NCI-H748 (cell line): ENCODE results near the gene SMC5.
"Not testable (repeated sequence)": the region's sequence is repeated elsewhere in the genome, so short reads cannot be mapped to it uniquely, and the experiment has no call there.

Experiments used
- DNase-seq: peaks from one replicate; lab custom pipeline; 2025; ENCODE audit not compliant: unreplicated experiment; lab: John Stamatoyannopoulos, UW

The SMC5 gene

DNA sequence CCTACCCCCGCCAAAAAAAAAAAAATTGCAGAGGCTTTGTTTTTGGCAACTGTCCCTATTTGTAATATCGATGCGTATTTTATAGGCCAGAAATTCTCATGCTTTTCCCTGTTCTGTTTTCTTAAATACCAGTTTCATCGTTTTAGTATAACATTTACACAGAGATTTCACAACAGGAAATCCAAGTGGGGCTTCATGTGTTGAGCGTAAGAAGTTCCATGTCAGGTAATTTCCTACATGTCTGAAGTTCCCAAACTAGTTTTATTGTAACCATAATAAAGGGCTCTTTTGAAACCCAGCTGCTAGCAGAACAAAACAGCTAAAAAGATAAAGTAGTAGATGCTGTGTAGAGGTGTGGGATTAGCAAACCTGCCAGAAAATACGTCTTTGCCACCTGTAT is 4.2 kb downstream of the SMC5 start:
- DNase-seq: no peak

DNA sequence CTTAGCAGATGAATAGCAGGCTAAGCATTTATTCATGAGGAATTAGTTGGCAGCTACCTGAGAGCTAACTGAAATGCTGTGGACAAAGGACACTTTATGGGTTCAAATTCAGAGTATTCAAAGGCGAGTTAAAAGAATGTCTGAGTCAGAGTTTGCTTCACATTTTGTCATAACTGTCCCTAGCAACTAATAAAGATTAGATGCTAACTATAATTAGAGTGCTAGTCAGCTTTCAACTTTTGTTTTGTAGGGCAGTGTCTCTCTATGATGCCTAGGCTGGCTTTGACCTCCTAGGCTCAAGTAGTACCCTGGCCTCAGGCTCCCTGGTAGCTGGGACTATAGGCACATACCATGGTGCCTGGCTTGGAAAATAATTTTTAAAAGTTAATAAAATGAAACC is 4.6 kb downstream of the SMC5 start:
- no peak for DNase-seq

DNA sequence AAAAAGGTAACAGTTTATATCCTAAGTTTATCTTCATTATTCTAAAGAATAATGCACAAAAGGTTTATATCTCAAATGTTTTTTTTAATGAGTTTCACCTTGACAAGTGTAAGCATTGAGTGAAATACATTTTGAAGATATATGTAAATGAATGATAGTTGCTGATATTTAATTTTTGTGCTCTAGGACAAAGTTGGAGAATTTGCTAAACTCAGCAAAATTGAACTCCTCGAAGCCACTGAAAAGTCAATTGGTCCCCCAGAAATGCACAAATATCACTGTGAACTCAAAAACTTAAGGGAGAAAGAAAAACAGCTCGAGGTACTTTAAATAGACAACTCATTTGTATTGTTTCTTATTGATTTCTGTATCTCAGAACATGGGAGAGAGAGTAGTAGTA is 19.5 kb downstream of the SMC5 start:
- no peak for DNase-seq

DNA sequence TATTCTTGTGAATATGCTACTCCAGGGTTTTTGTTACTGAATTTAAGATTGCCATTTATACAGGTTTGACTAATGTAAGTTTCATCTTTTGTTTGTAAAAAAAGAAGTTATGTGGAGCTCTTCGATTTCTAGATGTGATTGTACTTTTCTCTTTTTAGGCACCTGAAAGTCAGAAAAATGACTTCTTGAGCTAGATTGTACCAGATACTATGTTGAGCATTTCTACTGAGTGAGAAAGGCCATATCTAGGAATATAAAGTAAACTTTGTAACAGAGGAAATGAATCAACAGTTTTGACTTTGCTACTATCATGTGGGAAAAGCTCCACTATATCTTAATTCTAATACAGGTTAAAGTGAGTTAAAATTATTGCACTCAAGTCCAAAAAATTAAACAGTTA is 25.1 kb downstream of the SMC5 start:
- no peak for DNase-seq

DNA sequence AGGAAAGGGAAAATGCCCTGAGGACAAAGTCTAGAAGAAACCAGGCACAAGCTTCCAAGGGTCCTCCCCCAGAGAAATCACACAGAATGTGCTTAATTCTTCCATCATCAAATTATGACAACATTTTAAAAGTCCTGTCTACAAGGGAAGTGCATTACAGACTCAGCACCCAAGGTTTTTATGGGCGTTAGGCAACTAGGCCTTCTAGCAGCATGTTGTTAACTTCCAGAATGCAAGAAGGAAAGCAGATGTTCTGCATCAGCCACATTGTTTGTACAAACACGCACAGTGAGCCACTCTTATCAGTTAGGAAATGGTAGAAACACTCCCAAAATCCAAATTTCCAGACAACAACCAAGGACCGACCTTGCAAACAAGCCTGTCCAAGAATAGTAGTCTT is 26.5 kb downstream of the SMC5 start:
- DNase-seq: no peak

DNA sequence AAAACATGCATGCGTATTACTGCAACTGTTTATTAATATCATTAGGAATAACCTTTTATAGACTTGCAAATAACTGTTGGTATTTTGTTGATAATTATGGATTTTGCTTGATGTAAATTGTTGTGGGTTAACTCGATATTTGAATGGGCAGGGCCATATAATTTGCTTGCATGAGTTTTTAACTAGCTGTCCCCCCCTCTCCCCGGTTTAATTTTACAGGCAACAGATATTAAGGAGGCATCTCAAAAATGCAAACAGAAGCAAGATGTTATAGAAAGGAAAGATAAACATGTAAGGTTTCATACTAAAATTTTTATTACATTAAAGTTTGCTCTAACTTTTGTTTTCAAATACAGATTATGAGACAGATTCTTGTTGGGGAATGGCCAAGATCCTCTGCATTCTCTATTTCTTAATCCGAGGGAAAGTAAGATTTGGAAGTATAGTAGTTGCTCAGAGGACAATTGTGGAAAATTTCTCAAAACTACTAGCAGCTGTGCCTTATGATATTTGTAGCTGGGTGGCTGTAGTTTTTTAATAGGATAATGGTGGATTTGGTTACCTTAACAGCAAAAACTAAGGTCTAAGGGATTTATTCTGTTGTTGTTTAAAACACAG is 27.3 kb downstream of the SMC5 start:
- no peak for DNase-seq

DNA sequence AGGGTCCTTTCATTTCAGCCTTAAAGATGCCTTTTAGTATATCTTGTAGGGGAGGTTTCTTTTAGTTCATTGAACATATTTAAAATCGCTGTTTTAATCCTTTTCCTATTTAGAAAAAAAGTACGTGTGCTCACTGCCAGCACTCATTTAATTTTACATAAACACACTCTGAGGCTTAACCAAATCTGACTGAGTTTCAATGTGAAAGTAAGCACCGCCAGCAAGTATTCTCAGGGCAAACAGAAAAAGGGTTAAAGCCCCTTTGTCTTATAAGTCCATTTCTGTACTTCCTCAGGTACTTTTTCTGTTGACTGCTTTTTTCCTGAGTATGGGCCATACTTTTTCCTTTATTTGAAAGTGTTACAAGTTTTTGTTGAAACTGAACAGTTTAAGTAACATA is 31.8 kb downstream of the SMC5 start:
- no peak for DNase-seq

DNA sequence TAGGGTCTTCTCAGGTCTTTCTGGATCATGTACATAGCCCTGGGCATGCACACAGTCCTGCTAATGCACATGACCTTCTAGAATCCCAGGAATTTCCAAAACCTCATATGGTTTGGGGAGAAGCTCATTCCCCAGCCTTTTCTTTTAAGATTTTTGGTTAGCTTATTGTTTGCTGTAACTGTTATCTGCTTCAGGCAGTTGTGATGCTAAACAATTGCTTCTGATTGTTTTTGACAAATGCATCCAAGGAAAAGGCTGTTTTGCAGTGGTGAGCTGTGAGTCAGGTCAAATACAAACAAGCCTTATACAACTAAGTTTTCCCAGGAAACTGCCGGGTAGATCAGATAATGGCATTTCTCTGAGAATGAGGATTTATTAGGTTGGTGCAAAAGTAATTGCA is 32.7 kb downstream of the SMC5 start:
- DNase-seq: no peak

DNA sequence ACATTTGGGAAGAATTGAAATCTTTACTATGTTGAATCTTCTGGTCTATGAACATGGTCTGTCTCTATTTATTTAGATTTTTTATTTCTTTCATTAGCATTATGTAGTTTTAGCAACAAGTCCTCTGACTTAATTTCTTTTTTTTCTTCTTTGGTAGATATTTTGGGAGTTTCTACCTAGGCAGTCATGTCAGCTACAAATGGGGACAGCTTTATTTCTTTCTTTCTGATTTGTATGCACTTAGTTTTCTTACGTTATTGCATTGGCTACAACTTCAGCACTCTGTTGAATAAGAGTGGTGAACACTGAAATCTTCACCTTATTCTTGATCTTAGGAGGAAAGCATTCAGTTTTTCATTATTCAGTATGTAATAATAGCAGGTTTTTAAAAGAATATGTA is 33.5 kb downstream of the SMC5 start:
- DNase-seq: no peak

DNA sequence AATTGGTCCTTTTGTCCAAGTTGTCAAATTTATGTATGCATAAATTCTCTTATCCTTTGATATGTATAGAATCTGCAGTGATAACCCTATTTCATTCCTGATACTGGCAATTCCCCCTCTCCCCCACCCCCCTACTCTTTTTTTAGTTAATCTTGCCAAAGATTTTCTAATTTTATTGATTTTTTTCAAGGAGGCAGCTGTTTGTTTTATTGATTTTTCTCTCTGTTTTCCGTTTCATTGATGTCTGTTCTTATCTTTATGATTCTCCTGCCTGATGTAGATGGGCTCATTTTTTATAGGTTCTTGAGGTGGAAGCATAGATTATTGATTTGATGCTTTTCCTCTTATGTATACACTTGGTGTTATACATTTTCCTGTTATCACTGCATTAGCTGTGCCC is 34.4 kb downstream of the SMC5 start:
- no peak for DNase-seq

DNA sequence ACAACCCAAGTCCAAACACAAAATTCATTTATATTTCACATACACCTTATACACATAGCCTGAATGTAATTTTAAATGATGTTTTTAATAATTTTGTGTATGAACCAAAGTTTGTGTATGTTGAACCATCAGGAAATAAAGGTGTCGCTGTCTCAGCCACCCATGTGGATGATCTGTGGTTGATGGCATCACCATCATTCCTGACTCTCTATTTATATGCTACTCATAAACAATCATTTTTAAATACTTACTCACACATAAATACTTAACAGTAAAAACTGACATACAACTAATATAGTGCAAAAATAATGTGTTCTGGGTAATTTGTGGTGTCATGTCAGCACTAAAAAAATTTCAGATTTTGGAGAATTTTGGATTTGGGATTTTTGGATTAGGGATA is 38.4 kb downstream of the SMC5 start:
- DNase-seq: no peak

DNA sequence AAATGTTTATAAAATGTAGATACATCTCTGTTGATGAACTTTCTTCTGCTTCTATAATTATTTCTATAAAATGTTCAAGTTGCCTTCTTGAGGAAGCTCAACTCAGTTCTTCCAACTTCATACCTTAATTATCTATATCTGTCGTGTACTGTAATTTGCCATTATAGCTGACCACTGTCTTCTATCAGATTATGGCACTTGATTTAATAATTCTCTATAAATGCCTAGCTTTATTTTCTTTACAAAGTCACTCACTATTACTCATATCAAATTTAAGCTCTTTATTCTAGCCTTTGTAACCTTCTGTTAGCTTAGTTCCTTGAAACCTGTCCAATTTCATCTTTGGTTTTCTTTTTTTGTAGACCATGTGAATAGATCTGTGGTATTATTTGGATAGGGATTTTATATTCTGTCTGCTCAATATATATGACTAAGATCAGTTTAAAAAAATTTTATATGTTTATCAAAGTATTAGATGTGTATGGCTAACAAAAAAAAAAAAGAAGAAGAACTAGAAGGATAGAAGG is 39.5 kb downstream of the SMC5 start:
- DNase-seq: no peak

DNA sequence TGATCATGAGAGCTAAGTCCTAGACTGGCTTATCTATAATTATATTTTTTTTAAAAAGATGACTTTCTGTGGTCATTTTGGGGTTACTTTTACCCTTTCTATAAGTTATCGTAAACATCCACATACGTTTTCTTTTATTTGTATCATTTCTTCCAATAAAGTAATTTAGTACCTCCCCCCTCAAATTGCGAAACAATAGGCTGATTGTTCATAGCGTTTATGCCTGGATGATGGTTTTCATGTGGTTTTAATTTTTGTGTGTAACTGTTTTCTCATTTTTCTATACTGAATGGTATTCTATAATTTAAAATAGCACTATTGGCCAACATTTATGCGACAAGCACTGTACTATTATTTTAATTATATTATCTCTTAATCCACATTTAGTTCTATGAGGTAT is 44.5 kb downstream of the SMC5 start:
- DNase-seq: no peak

DNA sequence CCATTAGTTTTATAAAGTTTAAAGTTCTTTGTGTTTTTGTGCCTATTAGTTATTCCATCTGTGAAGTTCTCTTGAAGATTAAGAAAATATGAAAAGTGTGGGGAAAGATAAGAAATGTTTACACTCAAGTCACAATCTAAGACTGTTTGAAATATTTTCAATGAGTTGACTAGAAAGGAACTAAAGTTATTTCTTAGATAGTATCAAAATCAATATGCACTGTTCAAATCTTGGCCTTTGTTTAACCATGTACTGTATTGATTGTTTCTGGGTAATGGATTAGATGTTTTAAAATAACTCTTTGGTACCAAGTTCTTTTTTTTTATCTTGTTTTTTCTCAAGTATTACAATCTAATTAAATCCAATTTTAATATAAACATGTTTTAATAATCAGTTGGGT is 46.0 kb downstream of the SMC5 start:
- no peak for DNase-seq

DNA sequence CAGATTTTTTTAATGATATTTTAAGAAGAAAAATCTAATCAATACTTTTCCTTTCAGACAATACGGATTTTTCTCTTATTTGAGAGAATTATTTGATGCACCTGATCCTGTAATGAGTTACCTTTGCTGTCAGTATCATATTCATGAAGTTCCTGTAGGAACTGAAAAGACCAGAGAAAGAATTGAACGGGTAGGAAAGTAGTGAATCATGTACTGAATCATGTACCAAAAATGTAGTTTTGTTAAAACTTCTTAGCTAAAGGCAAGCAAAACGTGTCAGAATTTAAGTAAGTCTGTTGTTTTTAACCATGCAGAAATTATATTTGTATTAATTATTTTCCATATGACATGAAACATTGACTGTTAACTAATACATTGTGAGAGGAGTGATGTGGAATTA is 56.6 kb downstream of the SMC5 start:
- no peak for DNase-seq

DNA sequence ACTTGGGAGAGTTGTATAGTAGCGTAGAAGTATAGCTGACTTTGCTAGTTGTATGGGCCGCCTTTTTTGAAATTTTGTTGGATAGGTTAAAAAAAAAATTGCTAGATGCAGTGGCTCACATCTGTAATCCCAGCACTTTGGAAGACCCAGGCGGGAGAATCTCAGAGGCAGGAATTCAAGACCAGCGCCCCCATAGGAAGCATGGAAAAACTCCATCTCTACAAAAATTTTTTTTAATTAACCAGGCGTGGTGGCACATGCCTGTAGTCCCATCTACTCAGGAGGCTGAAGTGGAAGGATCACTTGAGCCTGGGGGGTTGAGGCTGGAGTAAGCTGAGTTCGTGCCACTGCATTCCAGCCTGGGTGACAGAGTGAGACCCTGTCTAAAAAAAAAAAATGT is 59.2 kb downstream of the SMC5 start:
- no peak for DNase-seq

DNA sequence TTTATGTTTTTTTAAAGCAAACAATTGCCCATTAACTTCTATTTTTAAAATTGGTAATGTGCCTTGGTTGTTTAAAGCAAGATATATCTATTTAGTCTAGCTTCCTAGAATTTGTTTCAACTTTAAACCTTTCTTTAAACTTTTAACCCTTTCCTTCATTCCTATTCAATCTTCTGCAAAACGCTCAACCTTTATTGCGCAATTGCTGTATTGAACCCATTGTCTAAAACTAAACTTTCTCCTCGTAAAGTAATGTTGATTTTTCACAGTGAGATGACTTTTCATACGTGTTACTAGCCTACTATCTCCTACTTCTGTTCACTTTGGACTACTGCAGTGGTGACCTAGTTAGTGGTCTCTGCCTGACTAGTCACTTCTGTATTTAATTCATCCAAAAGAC is 63.3 kb downstream of the SMC5 start:
- DNase-seq: no peak

DNA sequence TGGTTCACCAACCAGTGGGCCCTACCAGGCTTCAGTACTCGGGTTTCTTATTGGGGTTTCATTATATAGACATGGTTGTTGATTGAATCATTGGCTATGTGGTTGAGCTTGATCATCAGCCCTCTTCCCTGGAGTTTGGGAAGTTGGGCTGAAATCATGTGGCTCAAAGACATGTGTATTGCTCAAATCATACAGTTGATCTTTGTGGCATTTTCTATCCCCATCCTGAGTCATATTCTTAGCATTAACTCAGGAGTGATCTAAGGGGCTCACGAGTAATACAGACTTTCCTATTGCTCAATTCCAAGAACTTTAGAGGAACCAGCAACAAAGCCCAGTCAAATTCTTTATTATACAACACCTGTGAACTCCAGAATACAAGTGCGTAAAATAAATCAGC is 66.2 kb downstream of the SMC5 start:
- DNase-seq: no peak

DNA sequence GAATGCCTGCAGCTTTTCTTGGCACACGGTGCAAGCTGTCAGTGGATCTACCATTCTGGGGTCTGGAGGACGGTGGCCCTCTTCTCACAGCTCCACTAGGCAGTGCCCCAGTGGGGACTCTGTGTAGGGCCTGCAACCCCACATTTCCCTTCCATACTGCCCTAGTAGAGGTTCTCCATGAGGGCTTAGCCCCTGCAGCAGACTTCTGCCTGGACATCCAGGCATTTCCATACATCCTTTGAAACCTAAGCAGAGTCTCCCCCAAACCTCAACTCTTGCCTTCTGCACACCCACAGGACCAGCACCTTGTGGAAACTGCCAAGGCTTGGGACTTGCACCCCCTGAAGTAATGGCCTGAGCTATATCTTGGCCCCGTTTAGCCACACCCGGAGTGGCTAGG is 69.8 kb downstream of the SMC5 start:
- DNase-seq: not testable (repeated sequence)

DNA sequence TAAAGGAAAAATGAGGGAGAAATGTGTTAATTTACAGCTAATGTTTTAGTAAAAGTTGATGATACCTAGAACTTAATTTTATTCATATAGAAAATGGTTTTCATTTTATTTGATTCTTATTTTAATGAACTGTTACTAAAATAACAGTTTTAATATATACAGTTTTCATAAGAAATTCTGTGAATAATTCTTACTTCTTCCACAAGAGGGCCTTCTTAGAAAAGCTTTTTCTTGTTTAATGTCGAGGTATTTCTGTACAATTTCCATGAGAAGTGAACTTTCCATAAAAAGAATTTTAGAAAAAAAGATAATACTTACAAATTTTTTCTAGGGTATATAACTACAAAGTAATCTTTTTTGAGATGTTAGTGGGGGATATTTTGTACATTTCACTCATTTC is 81.8 kb downstream of the SMC5 start:
- DNase-seq: peak; percentile 33

DNA sequence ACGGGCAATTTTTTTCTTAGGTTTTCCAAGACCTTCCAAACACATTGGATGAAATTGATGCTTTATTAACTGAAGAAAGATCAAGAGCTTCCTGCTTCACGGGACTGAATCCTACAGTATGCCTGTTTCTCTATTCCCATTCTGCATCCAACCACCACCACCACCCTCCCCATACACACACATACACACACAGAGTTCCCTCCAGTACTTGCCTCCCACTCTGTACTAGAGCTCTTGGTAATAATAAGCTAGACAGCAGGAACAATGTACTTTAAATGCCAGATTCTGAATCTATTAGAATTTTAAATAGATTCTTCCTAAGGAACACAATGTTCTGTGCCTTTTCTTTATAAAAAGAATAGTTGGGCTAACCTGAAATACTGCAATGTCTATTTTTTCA is 88.3 kb downstream of the SMC5 start:
- no peak for DNase-seq

DNA sequence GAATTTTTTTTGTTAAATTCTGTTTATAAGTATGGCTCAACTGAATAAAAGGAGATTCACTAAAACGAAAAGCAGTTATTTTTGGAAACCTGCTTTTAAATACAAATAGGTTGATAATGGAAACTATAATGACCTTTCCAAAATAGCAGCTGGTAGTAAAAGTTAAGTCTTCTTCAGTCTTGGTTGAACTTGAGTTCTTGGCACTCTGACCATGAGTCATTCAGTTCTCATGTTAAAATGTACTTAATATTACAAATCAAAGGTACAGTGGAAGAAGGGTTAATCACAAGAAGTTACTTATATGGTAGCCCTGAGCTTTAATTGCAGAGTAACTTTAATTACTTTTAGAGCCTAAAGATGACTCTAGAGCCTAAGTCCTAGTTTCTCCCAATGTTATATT is 93.6 kb downstream of the SMC5 start:
- DNase-seq: no peak

DNA sequence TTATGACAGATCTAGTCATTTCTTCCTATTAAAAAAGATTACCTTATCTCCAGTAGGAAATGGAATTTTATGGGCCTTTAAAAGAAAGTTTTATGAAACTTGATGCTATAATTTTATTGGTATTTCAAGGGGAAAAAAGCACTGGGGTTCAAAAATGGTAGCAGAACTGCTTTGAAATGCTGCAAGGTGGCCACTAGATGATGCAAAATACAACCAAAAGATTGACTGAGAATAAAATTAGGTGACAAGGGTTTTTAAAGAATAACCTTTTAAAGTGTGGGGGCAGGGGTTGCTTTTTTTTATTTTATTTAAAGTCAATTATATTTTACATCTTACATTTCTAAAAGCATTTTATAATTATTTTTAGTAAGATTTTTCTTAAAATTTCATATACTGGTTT is 94.0 kb downstream of the SMC5 start:
- DNase-seq: no peak

DNA sequence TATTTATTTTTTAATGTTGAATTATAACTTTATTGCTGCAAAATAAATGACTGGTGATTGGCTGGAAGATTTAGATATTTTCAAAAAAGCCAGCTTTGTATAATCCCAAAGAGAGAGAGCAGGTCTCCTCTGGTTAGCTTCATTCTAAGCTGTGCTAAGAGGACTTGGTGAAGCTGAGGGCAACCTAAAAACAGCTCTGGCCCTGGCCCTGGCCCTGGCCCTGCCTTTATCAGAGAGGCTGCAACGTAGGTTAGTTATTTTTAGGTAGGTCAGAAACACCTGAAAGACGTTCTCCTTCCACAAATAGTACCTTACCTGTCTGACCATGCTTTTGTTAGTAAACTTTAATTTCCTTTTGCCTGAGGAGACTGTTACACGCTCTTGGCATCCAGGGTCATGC is 97.0 kb downstream of the SMC5 start:
- DNase-seq: no peak
